Fibroblast of skin of right quadriceps (primary cell): ENCODE measurements around the gene POPDC2.
"Not testable (repeated sequence)": the region's sequence is repeated elsewhere in the genome, so short reads cannot be mapped to it uniquely, and the experiment has no call there.

Experiments used
- DNase-seq: peaks from one replicate; pipeline ENCODE4 v3.0.0-alpha.2; 2013

POPDC2 gene

DNA sequence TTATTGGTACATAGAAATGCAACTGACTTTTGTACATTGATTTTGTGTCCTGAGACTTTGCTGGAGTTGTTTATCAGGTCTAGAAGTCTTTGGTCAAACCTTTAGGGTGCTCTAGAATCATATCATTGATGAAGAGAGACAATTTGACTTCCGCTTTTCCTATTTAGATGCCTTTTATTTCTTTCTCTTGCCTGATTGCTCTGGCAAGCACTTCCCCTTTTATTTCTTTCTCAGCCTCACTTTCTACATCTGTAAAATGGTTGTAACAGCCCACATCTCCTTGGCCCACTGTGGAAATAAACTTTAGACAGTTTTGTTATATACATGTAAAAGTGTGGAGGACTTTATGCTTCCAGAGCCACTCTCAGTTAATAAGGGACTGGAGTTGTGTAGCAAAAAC, 48.7 kb downstream of the POPDC2 start:
- DNase-seq, result no peak

- no peak for DNase-seq
These were observed 51.1 kb downstream of the POPDC2 start for GRCh38 chr3:119609301-119609700.

GRCh38 chr3:119608405-119609000, 51.9 kb downstream of the POPDC2 start:
- no peak for DNase-seq

- peak; percentile 64 for DNase-seq
These were observed 55.5 kb downstream of the POPDC2 start for GRCh38 chr3:119604878-119605277.

DNA sequence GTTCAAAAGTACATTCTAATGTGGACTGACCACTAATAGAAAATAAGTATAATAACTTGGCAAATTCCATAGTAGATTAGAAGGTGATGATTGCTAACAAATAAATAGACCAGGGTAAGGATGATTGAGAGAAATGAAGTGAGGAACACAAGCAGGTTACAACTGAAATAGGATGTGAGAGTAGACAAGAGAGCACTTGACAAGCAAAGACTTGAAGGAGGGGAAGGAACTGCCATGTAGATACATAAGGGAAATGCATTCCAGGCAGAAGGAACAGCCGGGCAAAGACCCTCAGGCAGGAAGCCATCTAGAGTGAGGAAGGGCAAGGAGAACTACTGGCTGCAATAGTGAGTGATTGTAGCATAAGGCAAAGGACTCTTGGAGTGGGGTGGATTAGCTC, 57.7 kb downstream of the POPDC2 start:
- no peak for DNase-seq

DNA sequence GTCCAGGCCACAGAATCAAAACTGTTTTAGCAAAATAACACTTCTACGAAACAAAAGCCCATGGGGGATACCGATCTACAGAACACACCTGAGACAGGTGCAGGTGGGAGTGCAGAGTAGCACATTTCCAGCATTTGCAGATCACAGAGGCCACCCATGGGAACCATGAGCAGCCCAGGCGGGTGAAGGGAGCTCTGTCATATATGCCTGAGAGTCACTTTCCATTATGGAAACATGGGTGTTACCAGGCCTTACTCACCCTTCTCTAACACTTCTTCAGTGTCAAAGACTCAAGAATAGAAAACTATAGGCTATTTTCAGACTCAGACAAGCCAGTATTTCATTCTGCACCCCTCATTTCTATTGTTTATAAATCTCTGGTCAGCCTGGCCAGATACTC, 59.2 kb downstream of the POPDC2 start:
- DNase-seq, result no peak

DNA sequence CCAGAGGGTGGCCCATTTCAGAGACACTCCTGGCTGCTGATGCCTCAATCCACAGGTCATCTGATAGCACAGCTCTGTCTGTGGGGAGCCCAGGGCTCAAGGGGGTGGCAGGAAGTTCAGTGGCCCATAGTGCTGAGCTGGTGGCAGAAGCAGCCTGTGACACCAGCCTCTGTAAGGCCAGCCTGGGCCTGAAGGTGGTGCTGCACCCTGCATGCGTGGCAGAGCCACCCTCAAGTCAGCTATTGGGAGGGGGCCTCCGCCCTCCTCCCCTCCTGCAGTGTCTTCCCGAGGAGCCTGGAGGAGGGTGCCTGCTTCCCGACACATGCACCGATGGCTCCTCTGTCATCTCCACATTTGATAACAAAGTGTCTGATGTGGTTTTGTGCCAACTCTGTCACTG, 59.7 kb downstream of the POPDC2 start:
- DNase-seq, result no peak

DNA sequence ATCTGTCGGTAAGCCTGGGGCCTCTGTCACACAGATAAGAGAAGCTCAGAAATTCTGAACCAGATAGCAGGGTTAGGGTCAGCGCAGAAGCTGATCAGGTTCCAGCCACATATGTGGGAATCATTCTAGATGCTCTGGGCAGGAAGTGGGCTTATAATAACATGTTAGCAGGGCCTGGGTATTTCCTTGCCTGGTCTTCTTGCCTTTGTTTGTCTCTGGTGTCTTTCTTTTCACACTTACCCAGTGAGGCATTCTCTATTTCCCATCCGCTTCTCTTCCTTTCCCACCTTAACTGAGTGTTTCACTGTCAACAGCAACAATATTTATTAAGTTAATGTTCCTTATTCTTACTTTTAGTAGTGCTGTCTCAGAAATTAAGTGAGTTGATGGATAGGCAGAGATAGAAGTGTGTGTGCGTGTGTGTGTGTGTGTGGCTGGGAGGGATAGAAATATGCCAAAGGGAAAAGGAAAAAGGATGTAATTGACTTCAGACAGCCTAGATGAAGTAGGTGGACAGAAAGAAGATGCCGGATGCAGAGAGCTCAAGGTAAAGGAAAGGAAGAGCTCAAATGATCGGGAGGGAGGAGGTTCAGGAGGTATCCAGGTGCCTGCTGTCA, 60.7 kb downstream of the POPDC2 start:
- no peak for DNase-seq

DNA sequence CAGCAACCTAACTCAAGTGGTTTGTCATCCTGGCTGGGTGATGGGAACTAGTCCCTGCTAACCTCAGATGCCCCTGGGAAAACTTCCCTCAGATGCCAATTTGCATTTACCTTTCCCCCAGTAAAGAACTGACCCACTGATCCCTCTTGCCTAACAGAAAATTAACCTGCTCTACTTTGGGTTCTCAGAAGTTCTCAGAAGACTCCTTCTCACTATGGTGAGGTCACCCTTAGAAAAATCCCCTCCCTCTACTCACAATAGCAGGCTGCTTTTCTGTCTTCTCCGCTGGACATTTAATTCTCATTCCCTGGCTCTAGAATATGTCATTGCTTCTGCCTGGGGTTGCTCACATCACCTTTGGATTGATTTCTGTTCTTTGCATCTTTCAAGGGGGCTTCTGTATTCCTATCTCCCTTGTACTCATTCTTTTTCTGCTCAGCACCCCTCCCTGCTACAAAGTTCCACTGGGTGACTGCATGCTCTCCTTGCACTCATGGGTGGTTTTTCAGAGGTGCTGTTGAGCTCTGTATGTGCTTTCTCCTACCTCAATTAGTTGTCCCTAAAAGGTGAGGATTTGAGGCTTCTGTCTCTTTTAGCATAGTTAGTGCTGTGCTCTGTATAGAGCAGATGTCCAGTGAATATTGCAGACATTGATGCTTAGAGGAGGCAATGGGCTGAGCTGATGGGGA, 61.8 kb downstream of the POPDC2 start:
- DNase-seq, result no peak

GRCh38 chr3:119597548-119598288, 62.7 kb downstream of the POPDC2 start, which contains the start of gene PLA1A:
Gene PLA1A, plus strand, starts transcription at chr3:119597885. Its CDS starts 29 bp downstream, at chr3:119597914.
- no peak for DNase-seq

GRCh38 chr3:119596398-119596797, 64.0 kb downstream of the POPDC2 start:
- DNase-seq, result no peak

GRCh38 chr3:119595639-119596334, 64.6 kb downstream of the POPDC2 start:
- no peak for DNase-seq

DNA sequence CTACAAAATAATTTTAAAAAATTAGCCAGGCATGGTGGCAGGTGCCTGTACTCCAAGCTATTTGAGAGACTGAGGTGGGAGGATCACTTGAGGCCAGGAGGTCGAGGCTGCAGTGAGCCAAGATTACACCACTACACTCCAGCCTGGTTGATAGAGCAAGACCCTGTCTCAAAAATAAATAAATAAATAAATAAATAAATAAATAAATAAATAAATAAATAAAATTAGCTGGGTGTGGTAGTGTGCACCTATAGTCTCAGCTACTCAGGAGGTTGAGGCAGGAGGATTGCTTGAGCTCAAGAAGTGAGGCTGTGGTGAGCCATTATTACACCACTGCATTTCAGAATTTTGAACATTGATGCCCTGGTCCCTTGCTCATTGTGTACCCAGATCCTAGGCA, 65.5 kb downstream of the POPDC2 start:
- DNase-seq, result not testable (repeated sequence)

DNA sequence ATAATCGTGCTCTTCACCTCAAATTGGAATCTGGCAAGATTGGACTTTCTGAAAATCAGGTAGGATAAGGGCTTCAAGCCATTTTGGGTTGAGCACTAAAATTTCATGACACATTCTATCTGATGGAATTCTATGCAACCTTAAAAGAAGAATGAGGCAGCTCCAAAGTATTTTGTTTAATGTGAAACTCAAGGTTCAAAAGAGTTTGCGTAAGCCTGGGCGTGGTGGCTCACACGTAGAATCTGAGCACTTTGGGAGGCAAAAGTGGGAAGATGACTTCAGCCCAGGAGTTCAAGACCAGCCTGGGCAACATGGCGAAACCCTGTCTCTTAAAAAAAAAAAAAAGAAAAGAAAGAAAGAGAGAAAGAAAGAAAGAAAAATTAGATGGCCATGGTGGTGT, 66.3 kb downstream of the POPDC2 start:
- no peak for DNase-seq

DNA sequence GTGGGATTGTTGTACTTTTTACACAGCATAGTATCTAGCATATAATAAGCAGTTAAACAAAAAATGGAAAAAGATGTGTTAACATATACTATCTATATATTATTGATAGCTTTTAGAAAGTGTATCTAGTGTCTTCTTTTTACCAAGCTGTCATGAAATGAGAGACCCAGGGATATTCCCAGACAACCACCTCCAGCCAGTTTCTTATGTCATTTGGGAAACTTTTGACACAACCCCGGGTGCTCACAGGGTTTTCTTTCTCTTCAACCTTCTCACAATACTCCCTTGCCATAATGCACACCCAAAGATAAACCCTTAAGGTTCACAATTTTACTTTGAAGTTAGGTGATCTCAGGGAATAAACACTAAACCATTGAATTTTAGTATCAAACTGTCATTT, 67.5 kb downstream of the POPDC2 start:
- no peak for DNase-seq
